ENCODE results near the gene DDIT3. TPM values are rescaled to one million over a fixed set of nuclear protein-coding genes. Genes with fewer than 3 reads are reported as not detected.

Gene DDIT3
- total and polyA plus RNA-seq, 4 donors: 31.0 to 74.7 (median 51.4) TPM

DNA sequence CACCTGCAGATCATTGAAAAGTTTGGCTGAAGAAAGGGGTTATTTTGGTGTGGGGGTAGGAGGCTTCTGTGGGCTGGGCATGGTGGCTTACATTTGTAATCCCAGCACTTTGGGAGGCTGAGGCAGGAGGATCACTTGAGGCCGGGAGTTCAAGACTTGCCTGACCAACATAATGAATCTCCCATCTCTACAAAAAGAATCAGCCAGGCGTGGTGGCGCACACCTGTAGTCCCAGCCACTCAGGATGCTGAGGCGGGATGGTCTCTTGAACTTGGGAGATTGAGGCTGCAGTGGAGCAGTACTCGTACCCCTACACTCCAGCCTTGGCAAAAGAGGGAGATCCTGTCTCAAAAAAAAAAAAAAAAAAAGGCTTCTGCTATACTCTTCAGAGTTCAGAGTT lies 7.0 kb downstream of the DDIT3 start:
- ATAC-seq (ENCODE audit: insufficient read depth, low FRiP score) (no peak), DNase-seq (no peak)
- Histone ChIP-seq H3K9ac (ENCODE audit: insufficient read depth in 1 of 2, low read length in 2 of 2) (no peak overlapping the region), H3K36me3 (ENCODE audit: control insufficient read depth in 4 of 4, insufficient read depth in 4 of 4, low read length in 4 of 4) (peaks cover 25 to 51% (median 39%) of the 10 kb centered on the region in 4 donors), H3K27me3 (ENCODE audit: control insufficient read depth in 3 of 3, insufficient read depth in 3 of 3, low read length in 2 of 3) (no peaks in the 10 kb centered on the region), H3K27ac (ENCODE audit: low read depth in 1 of 2, low read length in 1 of 2) (no peak overlapping the region), H3K4me3 (no peak overlapping the region), H3K9me3 (ENCODE audit: control insufficient read depth in 4 of 4, insufficient read depth in 3 of 4, low read length in 3 of 4) (no peaks in the 10 kb centered on the region), H3K4me1 (ENCODE audit: control insufficient read depth in 5 of 5, insufficient read depth in 5 of 5, low read length in 5 of 5) (peaks cover 2 to 5% (median 4%) of the 10 kb centered on the region in 5 donors)
- WGBS, 2 donors: 97 to 99% methylated on average over 5 of the region's 5 CpGs
- no peak for TF ChIP-seq CTCF (IDR thresholded peaks at IDR 0.05; ENCODE audit: control extremely low read depth, extremely low read depth)

- Histone ChIP-seq H3K9me3 (ENCODE audit: control insufficient read depth in 4 of 4, insufficient read depth in 3 of 4, low read length in 3 of 4) (no peaks in the 10 kb centered on the region), H3K4me3 (no peak overlapping the region), H3K27ac (ENCODE audit: low read depth in 1 of 2, low read length in 1 of 2) (no peak overlapping the region), H3K36me3 (ENCODE audit: control insufficient read depth in 4 of 4, insufficient read depth in 4 of 4, low read length in 4 of 4) (peaks cover 23 to 50% (median 39%) of the 10 kb centered on the region in 4 donors), H3K9ac (ENCODE audit: insufficient read depth in 1 of 2, low read length in 2 of 2) (no peak overlapping the region), H3K27me3 (ENCODE audit: control insufficient read depth in 3 of 3, insufficient read depth in 3 of 3, low read length in 2 of 3) (no peaks in the 10 kb centered on the region), H3K4me1 (ENCODE audit: control insufficient read depth in 5 of 5, insufficient read depth in 5 of 5, low read length in 5 of 5) (peaks cover 0 to 2% (median 0%) of the 10 kb centered on the region in 5 donors)
- no peak for DNase-seq
- TF ChIP-seq CTCF (IDR thresholded peaks at IDR 0.05; ENCODE audit: control extremely low read depth, extremely low read depth): no peak
- ATAC-seq (ENCODE audit: insufficient read depth, low FRiP score): no peak
- WGBS, 2 donors: 93 to 96% methylated on average over 6 of the region's 6 CpGs
These were observed 7.6 kb downstream of the DDIT3 start for GRCh38 chr12:57512665-57513064.

GRCh38 chr12:57511588-57512325 lies 8.6 kb downstream of the DDIT3 start:
- TF ChIP-seq CTCF (IDR thresholded peaks at IDR 0.05; ENCODE audit: control extremely low read depth, extremely low read depth): no peak
- DNase-seq: no peak

More at GRCh38 chr12:57511588-57512325, 8.6 kb downstream of the DDIT3 start:
- whole genome bisulfite sequencing, 2 donors: 96 to 97% methylated on average over 7 of the region's 7 CpGs
- Histone ChIP-seq H3K9ac (ENCODE audit: insufficient read depth in 1 of 2, low read length in 2 of 2) (no peak overlapping the region), H3K27me3 (ENCODE audit: control insufficient read depth in 3 of 3, insufficient read depth in 3 of 3, low read length in 2 of 3) (no peaks in the 10 kb centered on the region), H3K9me3 (ENCODE audit: control insufficient read depth in 4 of 4, insufficient read depth in 3 of 4, low read length in 3 of 4) (no peaks in the 10 kb centered on the region), H3K36me3 (ENCODE audit: control insufficient read depth in 4 of 4, insufficient read depth in 4 of 4, low read length in 4 of 4) (peaks cover 23 to 44% (median 35%) of the 10 kb centered on the region in 4 donors), H3K27ac (ENCODE audit: low read depth in 1 of 2, low read length in 1 of 2) (no peak overlapping the region), H3K4me1 (ENCODE audit: control insufficient read depth in 5 of 5, insufficient read depth in 5 of 5, low read length in 5 of 5) (no peaks in the 10 kb centered on the region), H3K4me3 (no peak overlapping the region)
- ATAC-seq (ENCODE audit: insufficient read depth, low FRiP score): no peak

All from lung (tissue), 12 donors.